GM18499 (cell line): Measurements from ENCODE around the gene ATP1B2.
"Not testable (repeated sequence)": the region's sequence is repeated elsewhere in the genome, so short reads cannot be mapped to it uniquely, and the experiment has no call there.

Experiments used
- ATAC-seq: cut with Tn5 transposase; IDR thresholded peaks from one replicate; pipeline ENCODE4 v1.9.1; 2021; ENCODE audit warnings: moderate number of reproducible peaks; ENCODE audit not compliant: insufficient read depth, unreplicated experiment

The ATP1B2 gene, protein sequence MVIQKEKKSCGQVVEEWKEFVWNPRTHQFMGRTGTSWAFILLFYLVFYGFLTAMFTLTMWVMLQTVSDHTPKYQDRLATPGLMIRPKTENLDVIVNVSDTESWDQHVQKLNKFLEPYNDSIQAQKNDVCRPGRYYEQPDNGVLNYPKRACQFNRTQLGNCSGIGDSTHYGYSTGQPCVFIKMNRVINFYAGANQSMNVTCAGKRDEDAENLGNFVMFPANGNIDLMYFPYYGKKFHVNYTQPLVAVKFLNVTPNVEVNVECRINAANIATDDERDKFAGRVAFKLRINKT

GRCh38 chr17:7650509-7651096 is at the start of gene ATP1B2:
ATP1B2 (plus strand) TSS chr17:7650926; CDS start chr17:7651519, 593 bp downstream.
- no peak for ATAC-seq

DNA sequence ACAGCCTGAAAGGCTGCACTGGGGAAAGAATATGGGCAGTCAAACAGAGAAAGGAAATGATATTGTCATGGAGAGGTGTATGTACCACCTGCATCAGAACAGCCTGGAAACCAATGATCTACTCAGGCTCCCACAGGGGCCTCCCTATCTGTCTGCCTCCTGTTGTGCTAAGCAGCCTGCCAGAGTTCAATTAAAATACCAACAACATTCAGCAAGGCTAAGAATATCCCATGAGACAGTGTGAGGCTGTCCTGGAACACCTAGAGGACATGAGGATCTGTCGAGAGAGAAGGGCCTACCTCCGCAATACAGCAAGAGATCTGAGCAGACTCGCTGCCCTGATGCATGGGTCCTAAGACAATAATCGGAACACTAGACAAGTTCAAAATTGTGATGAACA is 44.4 kb upstream of the ATP1B2 start:
- no peak for ATAC-seq

GRCh38 chr17:7610641-7611040 is 40.1 kb upstream of the ATP1B2 start:
- ATAC-seq = no peak

- ATAC-seq = no peak
Observed at GRCh38 chr17:7611635-7612293, 39.0 kb upstream of the ATP1B2 start.

- no peak for ATAC-seq
Observed at GRCh38 chr17:7612294-7612640, 38.5 kb upstream of the ATP1B2 start.

- ATAC-seq = no peak
Observed at GRCh38 chr17:7613769-7614424, 36.8 kb upstream of the ATP1B2 start.

DNA sequence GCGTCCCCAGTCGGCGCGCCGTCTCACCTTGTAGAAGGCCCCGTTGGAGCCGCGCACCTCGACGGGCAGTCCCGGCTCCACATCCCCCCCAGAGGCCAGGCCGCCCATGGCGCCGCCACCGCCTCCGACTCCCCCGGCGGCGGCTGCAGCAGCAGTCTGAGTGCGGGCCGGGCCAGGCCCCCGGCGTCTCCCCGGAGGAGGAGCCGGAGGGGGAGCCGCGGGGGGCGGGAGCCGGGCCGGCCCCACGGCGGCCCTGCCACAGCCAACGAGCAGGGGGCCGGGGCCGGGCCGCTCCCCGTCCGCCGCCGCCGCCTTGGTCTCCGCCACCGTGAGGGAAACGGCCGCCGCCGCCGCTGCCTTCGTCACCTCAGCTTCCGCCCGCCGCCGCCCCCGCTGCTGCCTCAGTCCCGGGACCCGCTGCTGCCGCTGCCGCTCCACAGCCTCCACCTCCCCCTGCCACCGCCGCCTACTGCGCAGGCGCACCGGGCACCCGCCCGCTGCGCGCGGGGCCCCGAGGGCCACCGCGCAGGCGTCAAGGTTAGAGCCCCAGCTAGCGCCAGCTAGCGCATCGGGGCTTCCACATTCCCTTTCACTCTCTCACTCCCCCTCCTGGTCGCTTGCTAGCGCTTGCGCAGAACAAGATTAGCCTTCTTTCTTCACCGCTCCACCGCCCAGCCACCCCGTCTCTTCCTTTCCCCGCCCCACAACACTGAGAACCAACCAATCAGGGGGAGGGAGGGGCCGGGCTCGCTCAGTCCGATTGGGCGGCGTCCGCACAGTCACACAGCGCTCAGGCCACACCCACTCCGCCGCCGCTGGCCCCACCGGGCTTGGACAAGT is 36.1 kb upstream of the ATP1B2 start, which contains the start of gene FXR2:
Gene FXR2 (minus strand): TSS at position 473 of the 840 bp plus-strand sequence. CDS start 365 bp downstream, at position 108.
- ATAC-seq = peak; percentile 59

GRCh38 chr17:7615265-7615747 is 35.4 kb upstream of the ATP1B2 start:
- no peak for ATAC-seq

DNA sequence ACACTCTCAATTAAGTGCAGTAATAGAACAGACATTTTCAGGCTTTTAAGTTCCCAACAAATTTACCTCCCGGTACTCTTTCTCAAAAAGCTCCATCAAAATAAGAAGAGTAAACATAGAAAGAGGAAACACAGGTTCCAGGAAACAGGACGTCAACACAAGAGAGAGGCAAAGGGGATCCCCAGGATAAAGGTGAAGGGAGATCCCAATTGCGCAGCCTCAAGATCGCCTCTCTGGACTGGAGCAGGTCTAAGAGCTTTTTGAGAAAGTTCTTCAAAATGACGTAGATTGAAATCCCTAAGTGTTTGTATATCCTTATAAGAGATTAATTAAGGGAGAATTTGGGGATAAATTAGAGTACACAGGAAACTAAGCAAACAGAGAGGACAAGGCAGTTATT is 32.1 kb upstream of the ATP1B2 start:
- no peak for ATAC-seq

DNA sequence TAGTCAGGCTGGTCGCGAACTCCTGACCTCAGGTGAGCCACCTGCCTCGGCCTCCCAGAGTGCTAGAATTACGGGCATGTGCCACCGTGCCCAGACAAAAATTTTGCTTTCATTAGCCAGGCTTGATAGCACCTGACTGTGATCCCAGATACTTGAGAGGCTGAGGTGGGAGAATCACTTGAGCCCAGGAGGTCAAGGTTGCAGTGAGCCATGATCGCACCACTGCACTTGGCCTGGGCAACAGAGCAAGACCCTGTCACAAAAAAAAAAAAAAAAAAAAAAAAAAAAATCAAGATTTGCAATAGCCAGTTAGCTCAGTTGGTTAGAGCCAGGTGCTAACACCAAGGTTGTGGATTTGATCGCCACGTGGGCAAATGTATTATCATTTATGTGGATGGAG is 29.9 kb upstream of the ATP1B2 start:
- ATAC-seq = no peak

GRCh38 chr17:7623661-7624060 is 27.1 kb upstream of the ATP1B2 start:
- ATAC-seq = no peak

GRCh38 chr17:7625749-7626148 is 25.0 kb upstream of the ATP1B2 start:
- not testable (repeated sequence) for ATAC-seq

- no peak for ATAC-seq
Observed at GRCh38 chr17:7626307-7626706, 24.4 kb upstream of the ATP1B2 start.

DNA sequence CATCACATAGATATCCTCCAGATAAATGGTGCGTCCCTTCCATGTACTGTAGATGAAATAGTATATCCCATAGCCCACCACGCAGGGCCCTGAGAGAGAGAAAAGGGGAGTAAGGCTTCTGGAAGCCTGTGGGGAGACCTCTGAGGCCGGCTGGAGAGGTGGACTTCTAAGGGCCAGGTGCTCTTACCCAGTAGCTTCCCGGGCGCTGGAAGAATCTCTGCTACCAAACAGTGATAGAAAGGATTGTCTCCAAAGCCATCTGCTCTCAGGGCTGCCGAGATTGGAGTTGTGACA is 23.8 kb upstream of the ATP1B2 start:
- ATAC-seq = no peak

GRCh38 chr17:7627250-7628121 is 23.2 kb upstream of the ATP1B2 start, which contains the start of gene SAT2:
SAT2 (minus strand) TSS chr17:7627821; CDS start chr17:7627635, 186 bp downstream.
- ATAC-seq = no peak

- no peak for ATAC-seq
Observed at GRCh38 chr17:7629939-7630571, 20.7 kb upstream of the ATP1B2 start, which contains the start of gene SHBG. SHBG (plus strand) TSS chr17:7630135; CDS start chr17:7630173, 38 bp downstream.

DNA sequence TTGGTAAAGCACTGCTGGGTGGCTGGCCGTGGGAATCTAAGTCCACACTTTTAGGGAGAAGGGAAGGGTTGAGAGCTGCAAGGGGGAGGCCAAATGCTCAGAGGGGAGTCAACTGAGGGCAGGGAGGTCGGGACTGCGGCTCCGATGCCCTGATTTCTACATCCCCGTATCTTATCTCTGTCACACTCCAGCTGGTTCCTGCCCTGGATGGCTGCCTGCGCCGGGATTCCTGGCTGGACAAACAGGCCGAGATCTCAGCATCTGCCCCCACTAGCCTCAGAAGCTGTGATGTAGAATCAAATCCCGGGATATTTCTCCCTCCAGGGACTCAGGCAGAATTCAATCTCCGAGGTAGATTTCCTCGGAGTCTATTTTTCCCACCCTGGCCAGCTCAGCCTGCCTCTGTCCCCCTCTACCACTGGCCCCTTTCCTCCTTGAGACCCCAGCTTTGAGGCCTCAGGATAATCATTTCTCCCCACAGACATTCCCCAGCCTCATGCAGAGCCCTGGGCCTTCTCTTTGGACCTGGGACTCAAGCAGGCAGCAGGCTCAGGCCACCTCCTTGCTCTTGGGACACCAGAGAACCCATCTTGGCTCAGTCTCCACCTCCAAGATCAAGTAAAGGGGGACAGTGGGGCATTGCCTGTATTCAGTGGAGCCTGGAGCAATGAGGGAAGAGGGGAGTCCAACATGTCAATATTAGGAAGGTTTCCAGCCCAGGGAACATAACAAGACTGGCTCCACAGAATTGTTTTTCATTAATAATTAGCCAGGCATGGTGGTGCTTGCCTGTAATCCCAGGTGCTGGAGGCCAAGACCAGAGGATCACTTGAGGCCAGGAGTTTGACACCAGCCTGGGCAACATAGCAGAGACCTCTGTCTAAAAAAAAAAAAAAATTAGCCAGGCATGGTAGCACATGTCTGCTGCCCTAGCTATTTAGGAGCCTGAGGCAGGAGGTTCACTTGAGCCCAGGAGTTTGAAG is 19.0 kb upstream of the ATP1B2 start:
- no peak for ATAC-seq
